T47D (cell line): Measurements from ENCODE around the gene PPIL6.
A peak's percentile ranks its signal among the peaks of the same experiment; 100 is the strongest.

Source experiments
- DNase-seq, 2 experiments: peaks; one replicate each; pipeline versions ENCODE4 v3.0.0 to v3.0.0-alpha.2; 2011 to 2012; ENCODE audit warnings: low read depth in 1 of 2, low spot score in 1 of 2
- JUND ChIP-seq: IDR thresholded peaks from 2 replicates; pipeline ENCODE4 v1.6.1; 2012; ENCODE audit warnings: low read depth
- in situ Hi-C: cut with HindIII; loops from 2 replicates; pipeline ENCODE4 v1.10.0; 2016; ENCODE audit warnings: low sequenced_read_pairs, low pct_unique_long_range_greater_than_20kb

PPIL6 gene

DNA sequence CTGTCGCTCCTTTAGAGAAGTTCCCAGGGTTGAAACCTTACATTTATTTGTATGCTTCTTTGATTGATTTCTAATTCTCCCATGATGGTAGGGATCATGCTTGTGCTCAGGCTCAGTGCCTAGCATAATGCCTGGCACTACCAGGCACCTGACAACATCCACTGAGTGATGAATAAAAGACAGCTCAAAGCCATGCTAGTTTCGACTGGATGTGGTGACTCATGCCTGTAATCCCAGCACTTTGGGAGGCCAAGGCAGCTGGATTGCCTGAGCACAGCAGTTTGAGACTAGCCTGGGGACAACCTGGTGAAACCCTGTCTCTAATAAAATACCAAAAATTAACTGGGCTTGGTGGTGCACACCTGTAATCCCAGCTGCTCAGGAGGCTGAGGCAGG is 46.5 kb downstream of the PPIL6 start:
- no peak for TF ChIP-seq JUND
- DNase-seq = no peak
- in situ Hi-C loops = no loop called here

DNA sequence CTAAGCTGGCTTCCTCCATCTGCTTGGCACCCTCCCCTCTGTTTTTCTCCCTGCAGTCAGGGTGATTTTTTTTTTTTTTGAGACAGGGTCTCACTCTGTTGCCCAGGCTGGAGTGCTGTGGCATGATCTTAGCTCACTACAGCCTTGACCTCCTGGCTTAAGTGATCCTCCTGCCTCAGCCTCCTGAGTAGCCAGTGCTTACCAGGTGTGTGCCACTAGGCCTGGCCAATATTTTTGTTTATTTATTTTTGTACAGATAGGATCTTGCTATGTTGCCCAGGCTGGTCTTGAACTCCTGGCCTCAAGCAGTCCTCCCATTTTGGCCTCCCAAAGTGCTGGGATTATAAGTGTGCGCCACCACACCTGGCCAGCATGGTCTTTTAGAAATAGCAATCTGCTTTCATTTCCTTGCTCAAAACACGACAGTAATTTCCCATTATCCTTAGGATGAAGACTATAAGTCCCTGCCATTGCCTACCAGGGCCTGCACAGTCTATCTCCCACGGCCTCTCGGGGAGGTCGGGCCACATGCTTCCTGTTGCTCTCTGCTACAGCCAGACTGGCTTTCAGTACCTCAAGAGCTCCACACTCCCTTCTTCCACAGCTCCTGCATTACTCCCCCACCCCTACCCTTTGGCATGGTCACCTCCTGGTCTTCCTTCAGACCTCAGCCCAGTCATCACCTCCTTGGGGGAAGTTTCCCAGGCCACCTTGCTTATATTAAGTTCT is 47.1 kb downstream of the PPIL6 start:
- in situ Hi-C loops = no loop called here
- TF ChIP-seq JUND = no peak

DNA sequence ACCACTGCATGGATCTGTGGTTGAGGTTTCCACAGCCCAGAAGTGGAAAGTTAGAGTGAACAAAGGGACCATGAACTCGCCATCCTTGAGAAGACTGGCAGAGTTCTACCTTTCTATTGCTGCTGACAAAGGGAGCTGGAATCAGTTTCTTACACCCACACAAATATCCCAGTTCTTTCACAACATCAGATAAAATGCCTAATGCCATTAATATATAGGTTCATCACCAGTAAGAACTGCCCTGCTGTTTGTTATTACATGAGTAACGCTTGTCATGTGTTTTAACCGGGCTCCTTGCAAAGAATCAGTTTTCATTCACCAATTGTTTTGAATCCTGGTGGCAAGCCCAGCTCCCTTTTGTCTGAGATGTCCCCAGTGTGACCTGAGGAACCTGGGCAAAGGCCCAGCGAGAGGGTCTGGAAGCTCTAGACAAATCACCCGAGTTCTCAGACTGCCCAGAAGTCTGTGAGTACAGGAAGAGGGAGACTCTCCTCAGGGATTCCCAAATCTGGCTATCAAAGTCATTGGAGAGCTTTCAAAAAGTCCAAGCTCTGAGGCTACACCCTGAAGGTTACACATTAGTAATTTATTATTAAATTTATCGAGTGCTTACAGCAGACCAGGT is 50.7 kb downstream of the PPIL6 start:
- TF ChIP-seq JUND = no peak
- in situ Hi-C loops = no loop called here
- DNase-seq = no peak

More for the DNA sequence above, 47.1 kb downstream of the PPIL6 start:
- DNase-seq = no peak

DNA sequence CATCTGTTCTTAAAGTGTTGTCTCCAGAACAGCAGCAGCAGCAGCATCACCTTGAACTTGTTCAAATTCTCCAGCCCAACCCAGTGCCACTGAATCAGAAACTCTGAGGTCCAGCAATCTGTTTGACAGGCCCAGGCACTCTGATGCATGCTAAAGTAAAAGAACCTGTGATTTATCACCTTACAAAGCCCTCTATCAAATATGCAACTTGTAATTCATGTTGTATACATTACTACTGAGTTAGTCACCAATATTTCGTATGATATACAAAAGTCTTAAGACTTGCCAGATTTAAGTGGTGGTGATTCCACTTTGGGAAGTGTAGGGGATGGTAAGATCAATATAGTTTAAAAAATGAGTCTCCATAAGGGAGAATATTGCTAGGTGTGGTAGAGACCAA is 52.2 kb downstream of the PPIL6 start:
- in situ Hi-C loops = no loop called here
- no peak for TF ChIP-seq JUND
- DNase-seq = no peak

DNA sequence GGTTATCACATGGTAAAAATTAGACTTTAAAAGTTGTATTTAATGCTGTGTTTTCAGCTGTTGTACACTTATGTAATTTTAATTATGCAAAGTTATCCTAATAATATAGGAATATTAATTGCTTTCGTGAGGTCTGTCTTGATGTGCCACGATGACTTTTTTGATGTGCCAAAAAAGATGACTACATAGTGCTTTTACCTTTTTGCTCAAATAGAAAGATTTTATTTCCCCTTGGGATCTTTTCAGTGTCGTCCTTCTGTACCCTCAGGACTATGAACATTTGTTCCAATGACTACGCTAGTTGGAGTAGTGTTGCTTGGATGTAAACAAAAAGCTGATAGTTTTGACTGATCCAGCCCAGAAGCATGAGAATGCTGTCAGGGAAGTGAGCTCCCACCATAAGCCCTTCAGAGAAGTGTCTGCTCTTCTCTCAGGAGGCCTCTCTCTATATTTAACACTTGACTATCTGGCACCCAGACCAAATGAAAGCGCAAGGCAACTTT is 56.9 kb downstream of the PPIL6 start:
- in situ Hi-C loops = no loop called here
- no peak for TF ChIP-seq JUND
- no peak for DNase-seq

DNA sequence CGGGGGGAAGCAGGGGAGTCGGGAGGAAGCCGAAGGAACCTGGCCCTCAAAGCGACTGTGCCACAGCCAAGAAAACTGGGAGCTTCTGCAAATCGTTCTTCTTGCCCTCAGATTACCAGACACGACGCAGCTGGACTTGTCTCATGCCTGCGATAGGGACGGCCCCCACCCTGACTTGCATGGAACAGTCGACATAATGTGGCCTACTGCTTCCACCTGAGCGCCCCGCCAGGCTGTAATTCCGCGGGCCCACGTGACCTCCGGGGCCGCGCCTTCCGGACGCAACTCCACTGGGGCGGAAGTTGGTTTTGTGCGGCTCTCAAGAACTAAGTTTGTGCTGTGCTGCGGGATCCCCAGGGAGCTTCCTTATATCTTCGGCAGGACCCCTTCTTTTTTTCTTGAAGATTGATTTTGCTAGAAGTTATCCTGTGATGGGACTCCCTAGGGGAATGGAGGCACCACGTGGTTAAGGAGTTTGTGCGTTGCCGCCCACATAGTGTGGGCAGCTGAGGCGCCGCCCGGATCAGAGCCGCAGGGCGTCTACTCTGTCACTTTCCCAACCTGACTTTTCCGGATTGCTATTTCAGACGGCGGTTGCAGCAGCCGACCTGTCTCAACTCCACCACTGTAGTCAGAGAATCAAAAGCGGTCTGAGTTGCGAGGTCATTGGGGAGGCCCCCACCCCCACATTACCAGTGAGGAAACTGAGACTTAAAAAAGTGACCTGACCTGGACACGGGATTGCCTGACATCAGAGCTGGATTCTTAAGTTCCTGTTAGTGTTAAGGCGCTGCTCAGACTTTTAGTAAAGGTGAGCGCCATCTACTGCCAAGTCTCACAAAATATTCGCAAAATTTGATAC is 57.6 kb downstream of the PPIL6 start:
- peak; percentile 87 to 93 for DNase-seq
- no peak for TF ChIP-seq JUND
- in situ Hi-C loops = no loop called here

DNA sequence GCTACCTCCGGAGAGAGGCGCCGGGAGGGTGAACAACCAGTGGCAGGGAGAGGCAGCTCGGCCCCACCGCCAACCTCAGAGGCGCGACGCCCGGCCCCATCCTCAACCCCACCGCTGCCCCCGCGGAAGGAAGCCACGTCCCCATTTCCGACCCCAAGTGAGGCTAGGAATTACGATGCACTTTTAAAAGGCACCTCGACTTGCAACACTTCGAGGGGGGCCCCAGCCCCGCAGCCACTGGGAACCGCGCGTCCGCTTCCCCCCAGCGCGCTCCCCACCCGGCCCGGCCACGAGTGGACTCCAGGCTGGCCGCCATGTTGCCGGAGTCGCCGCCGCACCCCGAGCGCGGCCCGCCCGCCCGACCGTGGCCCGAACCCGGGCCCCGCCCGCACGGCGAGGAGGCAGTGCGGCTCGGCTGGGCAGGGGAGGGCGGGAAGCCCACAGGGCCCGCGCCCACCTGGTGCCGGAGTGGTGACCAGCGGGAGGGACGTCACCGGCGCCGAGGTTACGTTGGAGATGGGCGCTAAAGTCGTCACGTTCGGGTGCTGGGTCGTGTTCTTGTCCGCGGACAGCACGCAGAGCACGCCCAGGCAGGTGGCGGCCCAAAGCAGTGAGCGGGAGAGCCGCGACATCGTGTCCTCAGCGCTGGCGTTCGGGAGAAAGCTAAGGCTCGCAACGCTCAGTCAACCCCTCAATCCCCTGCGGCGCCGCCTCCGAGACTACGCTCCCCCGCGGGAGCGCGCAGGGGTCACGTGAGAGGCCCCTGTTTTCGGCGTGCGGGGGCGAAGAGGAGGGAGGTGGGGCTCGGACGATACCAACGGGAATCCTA is 58.5 kb downstream of the PPIL6 start, which contains the start of gene CD164:
TSS of gene CD164 (minus strand) at position 721 of the 829 bp plus-strand sequence. CDS start at position 632, 89 bp downstream.
- in situ Hi-C loops = no loop called here
- TF ChIP-seq JUND = no peak
- DNase-seq = peak; percentile 88 to 95

DNA sequence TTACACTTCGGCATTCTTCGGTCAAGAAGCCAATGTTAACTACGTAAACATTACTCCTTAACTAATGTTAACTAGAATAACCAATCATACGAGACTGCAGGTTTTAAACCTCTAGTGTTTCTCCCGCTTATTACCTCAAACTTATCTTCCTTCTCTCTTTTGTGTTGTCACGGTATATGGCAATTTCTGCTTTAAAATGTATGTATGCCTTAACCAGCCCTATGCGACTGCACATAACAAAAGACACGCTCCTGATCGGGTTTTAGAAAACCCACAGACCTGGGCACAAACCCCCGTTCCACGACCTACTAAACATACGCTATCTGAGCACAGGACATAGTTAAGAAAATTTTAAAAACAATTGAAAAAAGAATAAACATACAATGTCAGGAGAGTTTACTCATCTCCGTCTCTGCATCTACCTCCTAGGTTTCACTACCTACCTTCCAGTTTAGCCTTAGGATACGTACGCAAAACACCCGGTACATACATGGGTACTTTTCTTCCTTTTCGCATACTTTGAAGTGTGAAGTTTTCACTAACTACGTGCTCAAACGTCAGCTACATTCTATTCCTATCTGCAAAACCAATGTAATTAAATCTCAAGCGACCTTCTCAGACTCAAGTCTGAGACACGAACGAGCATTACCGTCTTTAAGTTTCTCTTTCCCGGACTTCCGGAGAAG is 59.2 kb downstream of the PPIL6 start:
- in situ Hi-C loops = no loop called here
- DNase-seq = peak; percentile 18 to 25
- TF ChIP-seq JUND = no peak

DNA sequence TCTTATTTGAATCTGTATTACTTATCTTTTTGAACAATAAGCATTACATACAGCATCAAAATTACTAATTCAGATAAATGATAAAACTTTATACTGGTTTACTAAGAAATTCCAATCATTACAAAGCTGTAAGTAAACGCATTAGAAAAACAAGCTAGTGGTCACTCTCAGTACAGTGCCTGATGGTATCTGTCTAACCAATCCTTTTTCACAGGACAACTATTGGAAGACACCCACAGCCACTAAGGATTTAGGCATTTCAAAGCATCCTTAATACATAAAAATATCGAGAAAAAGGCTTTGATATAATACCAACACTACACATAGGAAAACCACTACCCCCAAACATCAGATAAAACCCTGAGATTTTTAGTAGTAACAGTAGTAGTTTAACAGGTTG is 60.7 kb downstream of the PPIL6 start:
- TF ChIP-seq JUND = no peak
- no peak for DNase-seq
- in situ Hi-C loops = no loop called here

DNA sequence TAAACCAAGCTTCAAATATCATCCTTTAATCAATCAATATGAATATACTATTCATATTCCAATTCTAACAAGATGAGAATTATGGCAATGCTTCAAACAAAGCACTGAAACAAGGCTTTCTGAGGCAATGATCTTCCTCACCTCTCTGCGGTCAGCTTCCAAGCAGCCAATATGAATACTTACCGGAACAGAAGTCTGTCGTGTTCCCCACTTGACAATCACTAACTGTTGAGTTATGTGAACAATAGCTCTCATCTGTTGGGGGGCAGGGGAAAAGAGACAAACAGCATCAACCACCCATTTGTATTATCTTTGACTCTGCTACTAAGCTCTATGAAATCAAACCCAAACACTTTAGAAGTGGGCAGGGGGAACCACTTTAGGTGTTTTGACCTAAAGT is 62.7 kb downstream of the PPIL6 start:
- in situ Hi-C loops = no loop called here
- no peak for DNase-seq
- TF ChIP-seq JUND = no peak

DNA sequence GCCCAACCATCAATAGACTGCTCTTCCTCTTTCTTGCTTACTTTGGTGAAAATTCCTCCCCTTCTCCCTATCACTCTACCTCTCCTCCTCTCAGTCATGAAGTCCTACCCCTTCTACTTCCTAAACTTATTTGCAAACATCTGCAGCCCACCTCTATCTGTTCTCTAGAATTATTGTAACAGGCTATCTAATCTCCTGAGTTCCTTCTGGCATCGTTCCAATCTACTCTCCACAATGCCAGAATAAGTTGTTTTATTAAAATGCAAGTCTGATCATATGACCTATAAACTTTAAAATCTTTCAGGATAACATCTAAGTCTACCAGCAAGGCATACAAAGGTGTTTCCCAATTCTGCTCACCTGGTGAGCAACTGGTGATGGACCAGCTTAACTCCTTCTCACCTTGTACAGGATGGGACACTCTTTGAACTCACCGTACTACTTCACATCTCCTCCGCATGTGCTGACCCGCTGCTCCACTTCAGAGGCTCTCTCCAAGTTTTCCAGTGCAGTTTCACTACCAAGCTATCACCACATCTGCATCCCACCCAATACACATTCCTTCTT is 66.0 kb downstream of the PPIL6 start:
- DNase-seq = no peak
- TF ChIP-seq JUND = no peak
- in situ Hi-C loops = no loop called here

DNA sequence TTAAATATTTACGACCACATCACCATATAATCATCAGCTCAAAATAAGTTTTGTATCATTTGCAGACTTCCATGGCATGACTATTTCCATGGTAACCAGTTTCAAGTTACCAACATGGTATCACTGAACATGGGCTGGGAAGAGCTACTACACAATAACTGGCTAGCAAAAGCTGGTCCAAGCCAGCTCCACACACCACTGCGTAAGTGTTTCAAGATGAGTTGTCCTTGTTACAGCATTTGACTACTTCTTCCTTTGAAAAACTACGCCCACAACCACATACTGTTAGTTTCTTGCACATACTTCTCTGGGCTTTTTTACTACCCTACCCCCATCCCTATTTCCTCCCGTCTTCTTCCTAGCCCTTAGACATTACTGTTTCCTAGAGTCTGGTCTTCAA is 66.7 kb downstream of the PPIL6 start:
- no peak for TF ChIP-seq JUND
- no peak for DNase-seq
- in situ Hi-C loops = no loop called here
